ENCODE data around the gene G0S2. TPM values are rescaled to one million over a fixed set of nuclear protein-coding genes. Genes with fewer than 3 reads are reported as not detected.

G0S2 gene
- total and polyA plus RNA-seq, 9 of the 15 experiments (the other 6 are each of a cell fraction or from before 2014, with no cell fraction given): 0.18 to 65.6 (median 11.4) TPM

DNA sequence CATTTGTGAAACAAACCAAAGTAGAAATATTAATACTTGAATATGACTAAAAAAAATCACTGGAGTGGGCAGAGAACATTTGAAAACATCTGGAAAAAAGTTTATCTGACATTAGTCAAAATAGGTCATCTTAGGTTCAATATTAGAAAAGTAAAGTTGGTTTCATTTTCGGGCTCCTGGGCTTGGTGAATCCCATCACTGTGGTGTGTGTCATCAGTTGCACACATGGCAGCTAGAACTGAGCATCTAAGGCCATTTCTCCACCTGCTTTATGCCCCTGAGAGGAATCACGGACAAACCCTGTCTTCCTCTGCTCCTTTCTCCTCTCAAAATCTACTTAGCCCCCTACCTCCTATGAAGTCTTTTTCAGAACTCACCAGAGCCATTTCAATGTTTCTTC is 34.9 kb downstream of the G0S2 start:
- Histone ChIP-seq H3K9me3 (replicated peaks; ENCODE audit: control insufficient read depth, insufficient read depth, low read depth, low read length) (no peaks in the 10 kb centered on the region), H3K4me2 (ENCODE audit: insufficient read depth, low read length) (no peak overlapping the region), H3K36me3 (ENCODE audit: control insufficient read depth, insufficient read depth, low read length) (no peaks in the 10 kb centered on the region), H3K9me1 (ENCODE audit: control insufficient read depth, insufficient read depth, low read length) (no peaks in the 10 kb centered on the region), H3K9ac (ENCODE audit: insufficient read depth in 1 of 2, low read depth in 2 of 2, low read length in 2 of 2) (no peak overlapping the region), H3K79me2 (ENCODE audit: control insufficient read depth, insufficient read depth, low read length) (no peaks in the 10 kb centered on the region), H4K20me1 (replicated peaks; ENCODE audit: control insufficient read depth, insufficient read depth, low read length) (no peaks in the 10 kb centered on the region), H3K27me3 (ENCODE audit: control insufficient read depth in 2 of 2, insufficient read depth in 2 of 2, low read length in 2 of 2) (peaks cover 11 to 15% of the 10 kb centered on the region in 2 experiments; a peak in 3 of 5 replicates), H3K27ac (ENCODE audit: extremely low read depth, low read depth, low read length) (no peak overlapping the region), H3K4me3 (no peak overlapping the region), H2AFZ (ENCODE audit: low read depth, low read length) (no peak overlapping the region), H3K4me1 (replicated peaks in 1 of 2; ENCODE audit: control insufficient read depth in 2 of 2, insufficient read depth in 2 of 2, low read length in 2 of 2) (no peaks in the 10 kb centered on the region)
- ChIA-PET CTCF (ENCODE audit: low intra/inter-chr PET ratio) (no interaction called here), POLR2A (no interaction called here)
- in situ Hi-C loops (cut with MboI): no loop called here
- 0% methylated on average over 2 of the region's 2 CpGs for WGBS (ENCODE audit: insufficient coverage, low coverage, missing lambda C conversion rate)
- no TSS peak for BruUV-seq (replicated peaks)
- TF ChIP-seq MBD1 (CRISPR knock-in tag; IDR thresholded peaks at IDR 0.05): no peak
- no peak for TF ChIP-seq KAT2B (IDR thresholded peaks at IDR 0.05; ENCODE audit: low read depth, low read length)
- TF ChIP-seq ZNF197 (CRISPR knock-in tag; IDR thresholded peaks at IDR 0.05; ENCODE audit: low read depth): no peak
- no peak for TF ChIP-seq FOXK2 (conservative IDR thresholded peaks at IDR 0.05 in 1 of 2, IDR thresholded peaks at IDR 0.05 in 1 of 2; ENCODE audit: low read depth in 2 of 2)
- no peak for TF ChIP-seq ZNF253 (CRISPR knock-in tag; conservative IDR thresholded peaks at IDR 0.05)
- no peak for TF ChIP-seq CCAR2 (IDR thresholded peaks at IDR 0.05; ENCODE audit: low read depth, low read length)
- no peak for TF ChIP-seq SIX5 (IDR thresholded peaks at IDR 0.05; ENCODE audit: borderline replicate concordance in 1 of 2, insufficient read depth in 1 of 2, low read depth in 1 of 2, low read length in 2 of 2)
- no peak for TF ChIP-seq NR2C2 (CRISPR knock-in tag; IDR thresholded peaks at IDR 0.05)
- TF ChIP-seq NR2C2 (tag; IDR thresholded peaks at IDR 0.05): no peak
- TF ChIP-seq TFAP4 (CRISPR knock-in tag; IDR thresholded peaks at IDR 0.05; ENCODE audit: borderline replicate concordance): no peak
- TF ChIP-seq, protein P1, sequence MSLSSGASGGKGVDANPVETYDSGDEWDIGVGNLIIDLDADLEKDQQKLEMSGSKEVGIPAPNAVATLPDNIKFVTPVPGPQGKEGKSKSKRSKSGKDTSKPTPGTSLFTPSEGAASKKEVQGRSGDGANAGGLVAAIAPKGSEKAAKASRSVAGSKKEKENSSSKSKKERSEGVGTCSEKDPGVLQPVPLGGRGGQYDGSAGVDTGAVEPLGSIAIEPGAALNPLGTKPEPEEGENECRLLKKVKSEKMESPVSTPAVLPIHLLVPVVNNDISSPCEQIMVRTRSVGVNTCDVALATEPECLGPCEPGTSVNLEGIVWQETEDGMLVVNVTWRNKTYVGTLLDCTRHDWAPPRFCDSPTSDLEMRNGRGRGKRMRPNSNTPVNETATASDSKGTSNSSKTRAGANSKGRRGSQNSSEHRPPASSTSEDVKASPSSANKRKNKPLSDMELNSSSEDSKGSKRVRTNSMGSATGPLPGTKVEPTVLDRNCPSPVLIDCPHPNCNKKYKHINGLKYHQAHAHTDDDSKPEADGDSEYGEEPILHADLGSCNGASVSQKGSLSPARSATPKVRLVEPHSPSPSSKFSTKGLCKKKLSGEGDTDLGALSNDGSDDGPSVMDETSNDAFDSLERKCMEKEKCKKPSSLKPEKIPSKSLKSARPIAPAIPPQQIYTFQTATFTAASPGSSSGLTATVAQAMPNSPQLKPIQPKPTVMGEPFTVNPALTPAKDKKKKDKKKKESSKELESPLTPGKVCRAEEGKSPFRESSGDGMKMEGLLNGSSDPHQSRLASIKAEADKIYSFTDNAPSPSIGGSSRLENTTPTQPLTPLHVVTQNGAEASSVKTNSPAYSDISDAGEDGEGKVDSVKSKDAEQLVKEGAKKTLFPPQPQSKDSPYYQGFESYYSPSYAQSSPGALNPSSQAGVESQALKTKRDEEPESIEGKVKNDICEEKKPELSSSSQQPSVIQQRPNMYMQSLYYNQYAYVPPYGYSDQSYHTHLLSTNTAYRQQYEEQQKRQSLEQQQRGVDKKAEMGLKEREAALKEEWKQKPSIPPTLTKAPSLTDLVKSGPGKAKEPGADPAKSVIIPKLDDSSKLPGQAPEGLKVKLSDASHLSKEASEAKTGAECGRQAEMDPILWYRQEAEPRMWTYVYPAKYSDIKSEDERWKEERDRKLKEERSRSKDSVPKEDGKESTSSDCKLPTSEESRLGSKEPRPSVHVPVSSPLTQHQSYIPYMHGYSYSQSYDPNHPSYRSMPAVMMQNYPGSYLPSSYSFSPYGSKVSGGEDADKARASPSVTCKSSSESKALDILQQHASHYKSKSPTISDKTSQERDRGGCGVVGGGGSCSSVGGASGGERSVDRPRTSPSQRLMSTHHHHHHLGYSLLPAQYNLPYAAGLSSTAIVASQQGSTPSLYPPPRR (CRISPR knock-in tag; IDR thresholded peaks at IDR 0.05; ENCODE audit: borderline replicate concordance): no peak
- ATAC-seq (no peak), DNase-seq (ENCODE audit: extremely low read depth in 1 of 4, low spot score in 3 of 4) (no peak), FAIRE-seq (no peak)
- intact Hi-C loops (cut with micrococcal nuclease): no loop called here

Data from K562 (cell line).